BJ (cell line): ENCODE data around the gene IFITM5. TPM values are rescaled to one million over a fixed set of nuclear protein-coding genes. Genes with fewer than 3 reads are reported as not detected.

ENCODE experiments used
- CTCF ChIA-PET: fragments of 350-600 bp; formaldehyde crosslinking; extraction: SDS; loops from one replicate; lab custom pipeline; 2021; ENCODE audit warnings: antibody characterized with exemption, inconsistent platforms; lab: Yijun Ruan, JAX
- POLR2A ChIA-PET: fragments of 300-600 bp; sonication (Branson Sonifier 250); formaldehyde crosslinking; extraction: SDS; loops from one replicate; lab custom pipeline; 2021; ENCODE audit warnings: antibody characterized with exemption; lab: Charles Lee
- DNase-seq: peaks from one replicate; pipeline ENCODE4 v3.0.0-alpha.2; 2011; ENCODE audit warnings: low read depth
- H3K27me3 ChIP-seq: 2 replicates; pipeline ENCODE4 v1.6.0; 2011; ENCODE audit warnings: low read length; ENCODE audit not compliant: control insufficient read depth, insufficient read depth
- H3K36me3 ChIP-seq: 2 replicates; pipeline ENCODE4 v1.5.1; 2011; ENCODE audit warnings: low read length; ENCODE audit not compliant: control insufficient read depth, insufficient read depth
- H3K4me3 ChIP-seq: 2 replicates; pipeline ENCODE4 v1.5.1; 2011; ENCODE audit warnings: low read depth, mild to moderate bottlenecking, control low read depth, low read length
- CTCF ChIP-seq: IDR thresholded peaks from 2 replicates; pipeline ENCODE4 v1.5.1; 2011; ENCODE audit warnings: low read depth, mild to moderate bottlenecking, control low read depth, inconsistent platforms, low read length, moderate library complexity; ENCODE audit not compliant: insufficient read depth
- polyA minus RNA-seq: library from RNA; depleted of rRNA, polyadenylated mRNA; stranded (reverse); fragments of >200 nt; gene quantifications from 2 replicates; pipeline ENCODE4 v1.2.3, GENCODE V29; 2011; rRNA and poly(A)+ RNA removed
- polyA plus RNA-seq: library from polyadenylated mRNA; depleted of rRNA; stranded (reverse); fragments of >200 nt; gene quantifications from 2 replicates; pipeline ENCODE4 v1.2.3, GENCODE V29; 2011; rRNA removed

IFITM5 gene
- polyA plus RNA-seq (not detected in 2 replicates), polyA minus RNA-seq (not detected in 2 replicates)

GRCh38 chr11:299081-299891 lies at the start of gene IFITM5:
Gene IFITM5, minus strand, starts transcription at chr11:299526. Its CDS starts 36 bp downstream, at chr11:299490.
- peaks cover 2% of the 10 kb centered on the region; the same call in 1 of the 2 replicates for H3K36me3 ChIP-seq
- TF ChIP-seq CTCF: no peak
- ChIA-PET CTCF (interaction anchor here (0.8 to 1.3 kb wide), 2 partner anchors 72 to 256 kb away, joined by 3 read pairs; no protein-coding TSS in a partner anchor), POLR2A (no interaction called here)
- H3K27me3 ChIP-seq: peaks cover 6% of the 10 kb centered on the region
- no peak within 1 kb of the TSS for H3K4me3 ChIP-seq
- no peak for DNase-seq

- TF ChIP-seq CTCF: no peak
- no peak for DNase-seq
- CTCF ChIA-PET: no interaction called here
- Histone ChIP-seq H3K4me3 (no peak overlapping the region), H3K36me3 (no peaks in the 10 kb centered on the region), H3K27me3 (no peaks in the 10 kb centered on the region; the same call in 1 of the 2 replicates)
- POLR2A ChIA-PET: no interaction called here
Measured at GRCh38 chr11:346529-346928, 47.2 kb upstream of the IFITM5 start.

- CTCF ChIA-PET: no interaction called here
Measured at GRCh38 chr11:344836-345578, 45.7 kb upstream of the IFITM5 start.

GRCh38 chr11:342328-342727 lies 43.0 kb upstream of the IFITM5 start:
- POLR2A ChIA-PET: no interaction called here

More at GRCh38 chr11:344836-345578, 45.7 kb upstream of the IFITM5 start:
- Histone ChIP-seq H3K4me3 (no peak overlapping the region), H3K36me3 (no peaks in the 10 kb centered on the region), H3K27me3 (no peaks in the 10 kb centered on the region; the same call in 1 of the 2 replicates)
- no peak for DNase-seq
- TF ChIP-seq CTCF: no peak
- POLR2A ChIA-PET: no interaction called here

More at GRCh38 chr11:342328-342727, 43.0 kb upstream of the IFITM5 start:
- CTCF ChIA-PET: interaction anchor here (1.0 to 1.1 kb wide), 2 partner anchors 15 to 22 kb away, joined by 3 read pairs; no protein-coding TSS in a partner anchor
- no peak for DNase-seq
- no peak for TF ChIP-seq CTCF
- no peaks in the 10 kb centered on the region for H3K36me3 ChIP-seq
- H3K27me3 ChIP-seq: no peaks in the 10 kb centered on the region; the same call in 1 of the 2 replicates
- H3K4me3 ChIP-seq: no peak overlapping the region
